Vagina (tissue), 2 donors: ENCODE measurements around the gene PHF11. TPM values are rescaled to one million over a fixed set of nuclear protein-coding genes. Genes with fewer than 3 reads are reported as not detected.

Experiments
- DNase-seq, 2 donors: peaks; one replicate each; pipeline ENCODE4 v3.0.0-alpha.2; 2017; ENCODE audit errors: extremely low spot score in 2 of 2
- H3K27ac ChIP-seq: fragments of 200-600 bp; sonication (generic); one replicate; pipeline ENCODE4 v1.5.1; 2019
- H3K27me3 ChIP-seq: fragments of 200-600 bp; sonication (generic); one replicate; pipeline ENCODE4 v1.5.1; 2019
- H3K36me3 ChIP-seq, 2 donors: fragments of 200-600 bp; sonication (generic); one replicate each; pipeline ENCODE4 v1.5.1; 2017 to 2019
- H3K4me1 ChIP-seq: fragments of 200-600 bp; sonication (generic); one replicate; pipeline ENCODE4 v1.5.1; 2019
- H3K4me3 ChIP-seq, 2 donors: fragments of 200-600 bp; sonication (generic); 1 replicate in 1 of 2; 2 replicates in 1 of 2; pipeline ENCODE4 v1.5.1; 2016 to 2019
- H3K9me3 ChIP-seq: fragments of 200-600 bp; sonication (generic); one replicate; pipeline ENCODE4 v1.5.1; 2019
- POLR2A ChIP-seq, 2 donors: fragments of 450-650 bp; IDR thresholded peaks; one replicate each; pipeline ENCODE4 v1.6.1; 2017; ENCODE audit warnings: antibody characterized with exemption in 2 of 2, mild to moderate bottlenecking in 2 of 2, moderate library complexity in 2 of 2
- POLR2AphosphoS5 ChIP-seq, 2 donors: sonication (generic); formaldehyde crosslinking; IDR thresholded peaks; one replicate each; pipeline ENCODE4 v1.9.0; 2017; ENCODE audit warnings: antibody characterized with exemption in 2 of 2, mild to moderate bottlenecking in 2 of 2, low read depth in 1 of 2; ENCODE audit not compliant: insufficient read depth in 1 of 2
- intact Hi-C: fragments of 100-400 bp; cut with DNase I; formaldehyde crosslinking; loops from one replicate; pipeline ENCODE4 v1.15.1; 2023
- total RNA-seq: library from RNA; depleted of rRNA; stranded (reverse); fragments of >200 nt; gene quantifications from one replicate; pipeline ENCODE4 v1.2.3, GENCODE V29; 2016
- TF ChIP-seq, protein P1 (sequence below), 3 experiments: fragments of 450-650 bp in 2 of 3; fragments of 200-600 bp in 1 of 3; sonication (generic) in 1 of 3; IDR thresholded peaks; one replicate each; pipeline ENCODE4 v1.5.1; 2017 to 2019; ENCODE audit warnings: antibody characterized with exemption in 3 of 3, mild to moderate bottlenecking in 2 of 3, moderate library complexity in 2 of 3

Gene PHF11
- total RNA-seq, 1 donor from 2014 or later, result 44.9 TPM

DNA sequence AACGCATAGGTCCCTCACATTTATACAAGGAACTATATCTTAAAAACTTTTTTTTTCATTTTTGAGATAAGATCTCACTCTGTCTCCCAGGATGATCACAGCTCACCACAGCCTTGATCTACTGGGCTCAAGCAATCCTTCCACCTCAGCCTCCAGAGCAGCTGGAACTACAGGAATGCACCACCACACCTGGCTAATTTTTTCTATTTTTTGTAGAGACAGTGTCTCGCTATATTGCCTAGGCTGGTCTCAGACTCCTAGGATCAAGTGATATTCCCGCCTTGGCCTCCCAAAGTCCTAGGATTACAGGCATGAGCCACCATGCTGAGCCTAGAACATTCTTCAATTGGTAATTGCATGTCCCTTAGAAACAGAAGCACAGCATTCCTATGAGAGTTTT lies 47.9 kb downstream of the PHF11 start:
- intact Hi-C loops, result no loop called here
- no peak overlapping the region for H3K4me3 ChIP-seq
- H3K27me3 ChIP-seq, result no peaks in the 10 kb centered on the region
- TF ChIP-seq, protein P1, sequence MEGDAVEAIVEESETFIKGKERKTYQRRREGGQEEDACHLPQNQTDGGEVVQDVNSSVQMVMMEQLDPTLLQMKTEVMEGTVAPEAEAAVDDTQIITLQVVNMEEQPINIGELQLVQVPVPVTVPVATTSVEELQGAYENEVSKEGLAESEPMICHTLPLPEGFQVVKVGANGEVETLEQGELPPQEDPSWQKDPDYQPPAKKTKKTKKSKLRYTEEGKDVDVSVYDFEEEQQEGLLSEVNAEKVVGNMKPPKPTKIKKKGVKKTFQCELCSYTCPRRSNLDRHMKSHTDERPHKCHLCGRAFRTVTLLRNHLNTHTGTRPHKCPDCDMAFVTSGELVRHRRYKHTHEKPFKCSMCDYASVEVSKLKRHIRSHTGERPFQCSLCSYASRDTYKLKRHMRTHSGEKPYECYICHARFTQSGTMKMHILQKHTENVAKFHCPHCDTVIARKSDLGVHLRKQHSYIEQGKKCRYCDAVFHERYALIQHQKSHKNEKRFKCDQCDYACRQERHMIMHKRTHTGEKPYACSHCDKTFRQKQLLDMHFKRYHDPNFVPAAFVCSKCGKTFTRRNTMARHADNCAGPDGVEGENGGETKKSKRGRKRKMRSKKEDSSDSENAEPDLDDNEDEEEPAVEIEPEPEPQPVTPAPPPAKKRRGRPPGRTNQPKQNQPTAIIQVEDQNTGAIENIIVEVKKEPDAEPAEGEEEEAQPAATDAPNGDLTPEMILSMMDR (IDR thresholded peaks at IDR 0.05), result no peak
- no peak for TF ChIP-seq POLR2AphosphoS5 (IDR thresholded peaks at IDR 0.05; ENCODE audit: insufficient read depth in 1 of 2, low read depth in 1 of 2)
- TF ChIP-seq POLR2A (IDR thresholded peaks at IDR 0.05), result no peak
- no peaks in the 10 kb centered on the region for H3K4me1 ChIP-seq
- DNase-seq, result no peak
- no peaks in the 10 kb centered on the region for H3K9me3 ChIP-seq
- H3K36me3 ChIP-seq, result peaks cover 0 to 19% of the 10 kb centered on the region in 2 donors
- H3K27ac ChIP-seq, result no peak overlapping the region

DNA sequence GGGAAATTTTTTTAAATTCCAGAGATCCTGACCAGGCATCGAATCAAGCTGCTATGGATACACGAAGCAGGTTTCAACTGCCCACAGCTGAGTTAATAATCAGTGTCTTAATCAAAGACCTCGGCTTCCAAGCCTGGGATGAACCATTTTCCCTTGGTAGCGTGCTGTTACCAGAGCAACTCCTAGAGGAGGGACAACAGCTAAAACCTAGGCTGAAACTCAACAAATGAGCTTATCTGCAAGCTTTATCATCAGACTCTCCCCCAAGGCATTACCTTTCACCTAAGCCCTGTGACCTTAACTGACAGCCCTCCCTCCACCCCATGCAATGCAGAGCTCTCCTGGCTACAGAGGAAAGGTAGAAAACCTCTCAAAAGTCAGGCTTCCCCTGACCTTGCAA lies 49.9 kb downstream of the PHF11 start:
- no peaks in the 10 kb centered on the region for H3K9me3 ChIP-seq
- no peaks in the 10 kb centered on the region for H3K27me3 ChIP-seq
- TF ChIP-seq, protein P1 (IDR thresholded peaks at IDR 0.05), result no peak
- TF ChIP-seq POLR2AphosphoS5 (IDR thresholded peaks at IDR 0.05; ENCODE audit: insufficient read depth in 1 of 2, low read depth in 1 of 2) (no peak), POLR2A (IDR thresholded peaks at IDR 0.05) (no peak)
- no peak overlapping the region for H3K4me3 ChIP-seq
- H3K27ac ChIP-seq, result no peak overlapping the region
- DNase-seq, result no peak
- intact Hi-C loops, result no loop called here
- no peaks in the 10 kb centered on the region for H3K4me1 ChIP-seq
- H3K36me3 ChIP-seq, result peaks cover 0 to 20% of the 10 kb centered on the region in 2 donors

DNA sequence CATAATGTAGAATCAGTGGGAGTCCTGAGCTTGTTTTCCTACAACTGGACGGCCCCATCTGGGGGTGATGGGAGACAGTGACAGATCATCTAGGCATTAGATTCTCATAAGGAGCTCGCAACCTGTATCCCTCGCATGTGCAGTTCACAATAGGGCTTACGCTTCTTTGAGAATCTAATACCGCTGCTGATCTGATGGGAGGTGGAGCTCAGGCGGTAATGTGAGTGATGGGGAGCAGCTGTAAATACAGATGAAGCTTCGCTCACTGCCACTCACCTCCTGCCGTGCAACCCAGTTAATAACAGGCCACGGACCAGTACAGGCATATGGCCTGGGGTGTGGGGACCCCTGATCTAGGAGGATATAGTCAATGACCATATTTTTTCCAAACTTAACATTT lies 50.8 kb downstream of the PHF11 start:
- Histone ChIP-seq H3K27ac (no peak overlapping the region), H3K36me3 (peaks cover 0 to 23% of the 10 kb centered on the region in 2 donors), H3K27me3 (no peaks in the 10 kb centered on the region), H3K4me3 (no peak overlapping the region), H3K4me1 (no peaks in the 10 kb centered on the region), H3K9me3 (no peaks in the 10 kb centered on the region)
- no peak for DNase-seq
- intact Hi-C loops, result no loop called here
- TF ChIP-seq POLR2AphosphoS5 (IDR thresholded peaks at IDR 0.05; ENCODE audit: insufficient read depth in 1 of 2, low read depth in 1 of 2) (no peak), POLR2A (IDR thresholded peaks at IDR 0.05) (no peak)
- TF ChIP-seq, protein P1 (IDR thresholded peaks at IDR 0.05), result no peak

DNA sequence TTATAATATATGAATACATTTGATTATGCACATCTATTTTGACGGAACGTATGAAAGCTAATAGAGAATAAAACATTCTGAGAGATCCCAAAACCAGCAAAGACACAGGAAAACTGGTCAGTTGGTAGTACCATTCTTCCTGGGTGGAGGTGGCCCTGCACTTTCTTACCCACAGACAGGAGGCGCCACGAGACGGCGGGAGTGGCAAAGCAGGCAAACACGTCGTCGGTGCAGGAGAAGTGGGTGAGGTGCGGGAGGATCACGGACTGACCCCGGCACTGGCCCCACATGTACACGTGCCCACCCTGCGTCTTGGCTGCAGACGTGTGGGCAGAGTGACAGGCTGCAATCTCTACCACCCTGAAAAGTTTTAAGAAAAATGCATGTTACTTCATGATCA lies 53.5 kb downstream of the PHF11 start:
- no peak for DNase-seq
- Histone ChIP-seq H3K9me3 (no peaks in the 10 kb centered on the region), H3K27ac (no peak overlapping the region), H3K4me3 (no peak overlapping the region), H3K36me3 (peaks cover 0 to 23% of the 10 kb centered on the region in 2 donors), H3K4me1 (no peaks in the 10 kb centered on the region), H3K27me3 (no peaks in the 10 kb centered on the region)
- intact Hi-C loops, result no loop called here
- no peak for TF ChIP-seq POLR2AphosphoS5 (IDR thresholded peaks at IDR 0.05; ENCODE audit: insufficient read depth in 1 of 2, low read depth in 1 of 2)
- TF ChIP-seq, protein P1 (IDR thresholded peaks at IDR 0.05), result no peak
- TF ChIP-seq POLR2A (IDR thresholded peaks at IDR 0.05), result no peak

DNA sequence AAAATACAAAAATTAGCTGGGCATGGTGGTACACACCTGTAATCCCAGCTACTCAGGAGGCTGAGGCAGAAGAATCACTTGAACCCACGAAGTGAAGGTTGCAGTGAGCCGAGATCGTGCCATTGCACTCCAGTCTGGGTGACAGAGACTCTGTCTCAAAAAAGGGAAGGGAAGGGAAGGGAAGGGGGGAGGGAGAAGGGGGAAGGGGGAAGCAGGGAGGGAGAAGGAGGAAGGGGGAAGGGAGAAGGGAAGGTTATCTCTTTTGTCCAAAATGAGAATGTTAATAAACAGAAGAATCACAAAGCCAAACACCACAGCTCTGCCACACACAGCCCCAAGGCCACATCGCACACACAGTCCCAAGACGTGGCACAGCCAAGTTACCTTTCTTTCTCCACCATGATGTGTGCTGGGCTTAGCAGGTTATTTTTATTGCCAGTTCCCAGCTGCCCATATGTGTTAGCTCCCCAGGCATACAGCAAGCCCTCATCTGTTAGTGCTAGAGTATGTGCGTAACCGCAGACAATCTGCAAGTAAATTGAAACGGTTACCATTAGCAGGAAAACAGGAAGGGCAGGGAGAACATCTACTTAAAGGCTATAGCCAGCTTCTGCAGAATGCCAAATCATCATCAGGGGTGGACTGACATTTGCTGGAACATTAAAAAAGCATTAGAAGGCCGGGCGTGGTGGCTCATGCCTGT lies 55.3 kb downstream of the PHF11 start:
- H3K27ac ChIP-seq, result no peak overlapping the region
- no peaks in the 10 kb centered on the region for H3K4me1 ChIP-seq
- H3K9me3 ChIP-seq, result no peaks in the 10 kb centered on the region
- H3K4me3 ChIP-seq, result no peak overlapping the region
- intact Hi-C loops, result no loop called here
- H3K27me3 ChIP-seq, result no peaks in the 10 kb centered on the region
- no peak for DNase-seq
- peaks cover 0 to 23% of the 10 kb centered on the region in 2 donors for H3K36me3 ChIP-seq
- no peak for TF ChIP-seq POLR2AphosphoS5 (IDR thresholded peaks at IDR 0.05; ENCODE audit: insufficient read depth in 1 of 2, low read depth in 1 of 2)
- TF ChIP-seq POLR2A (IDR thresholded peaks at IDR 0.05), result no peak
